Measurements from ENCODE around the gene GRB10. TPM values are rescaled to one million over a fixed set of nuclear protein-coding genes. Genes with fewer than 3 reads are reported as not detected.

GRB10 gene
- total and polyA plus RNA-seq, 4 donors, result 11.6 to 68.6 (median 41.0) TPM

DNA sequence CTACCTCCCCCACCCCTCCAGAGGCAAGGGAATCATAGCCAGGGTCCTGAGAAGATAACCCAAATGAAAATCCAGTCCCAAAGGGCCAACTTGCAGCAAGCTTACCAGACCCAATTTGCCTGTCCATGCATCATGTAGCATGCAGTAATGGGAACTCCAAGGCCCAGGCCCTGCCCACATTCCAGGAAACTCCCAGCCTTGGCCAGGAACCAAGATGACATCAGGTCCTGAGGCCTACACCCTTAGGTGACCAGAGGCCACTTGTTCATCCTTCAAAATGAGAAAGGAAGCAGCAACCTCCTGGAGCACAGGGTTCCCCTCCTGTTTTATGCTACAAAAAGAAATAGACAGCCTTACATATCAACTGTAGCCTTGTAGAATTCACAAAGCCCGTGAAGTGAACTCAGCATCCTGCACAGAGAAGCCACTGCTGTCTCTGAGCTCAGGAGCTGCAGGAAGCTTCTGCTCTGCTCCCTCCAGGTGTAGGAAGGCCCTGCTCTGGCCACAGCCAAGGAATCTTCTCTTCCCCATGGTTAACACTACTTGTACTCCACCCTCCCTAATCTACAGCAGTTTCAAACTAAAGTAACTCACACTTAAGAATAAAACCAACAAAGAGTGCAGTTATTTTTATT lies 30.3 kb upstream of the GRB10 start:
- no peak overlapping the region for H3K9ac ChIP-seq (ENCODE audit: insufficient read depth in 1 of 2, low read length in 2 of 2)

DNA sequence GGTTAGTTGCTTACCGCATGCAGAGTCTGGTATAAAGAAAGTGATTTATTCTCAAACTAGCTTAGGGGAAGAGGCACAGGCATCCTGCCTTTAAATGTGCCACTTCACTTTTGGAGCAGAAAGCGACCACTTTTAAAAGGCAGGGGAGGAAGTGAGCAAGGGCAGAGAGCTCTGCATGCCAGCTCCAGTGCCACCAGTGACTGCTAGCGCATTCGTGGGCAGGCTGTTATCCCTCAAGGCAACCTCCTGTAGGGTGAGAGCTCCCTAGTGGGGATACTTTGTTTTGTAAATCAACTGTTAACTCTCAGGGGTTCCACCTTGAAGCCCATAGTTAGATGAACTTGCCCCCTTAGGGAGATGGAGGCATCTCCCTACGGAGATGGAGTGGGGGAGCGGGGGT lies 29.4 kb upstream of the GRB10 start:
- WGBS, 2 donors, result 52 to 62% methylated on average over 6 of the region's 6 CpGs
- Histone ChIP-seq H3K36me3 (ENCODE audit: control insufficient read depth in 4 of 4, insufficient read depth in 4 of 4, low read length in 4 of 4) (no peaks in the 10 kb centered on the region), H3K9me3 (ENCODE audit: control insufficient read depth in 4 of 4, insufficient read depth in 3 of 4, low read length in 3 of 4) (no peaks in the 10 kb centered on the region), H3K4me3 (no peak overlapping the region), H3K27ac (ENCODE audit: low read depth in 1 of 2, low read length in 1 of 2) (no peak overlapping the region), H3K9ac (ENCODE audit: insufficient read depth in 1 of 2, low read length in 2 of 2) (no peak overlapping the region), H3K27me3 (ENCODE audit: control insufficient read depth in 3 of 3, insufficient read depth in 3 of 3, low read length in 2 of 3) (no peaks in the 10 kb centered on the region), H3K4me1 (ENCODE audit: control insufficient read depth in 5 of 5, insufficient read depth in 5 of 5, low read length in 5 of 5) (peaks cover 0 to 5% (median 3%) of the 10 kb centered on the region in 5 donors)
- no peak for ATAC-seq (ENCODE audit: insufficient read depth, low FRiP score)
- DNase-seq, result no peak
- TF ChIP-seq, protein P1, sequence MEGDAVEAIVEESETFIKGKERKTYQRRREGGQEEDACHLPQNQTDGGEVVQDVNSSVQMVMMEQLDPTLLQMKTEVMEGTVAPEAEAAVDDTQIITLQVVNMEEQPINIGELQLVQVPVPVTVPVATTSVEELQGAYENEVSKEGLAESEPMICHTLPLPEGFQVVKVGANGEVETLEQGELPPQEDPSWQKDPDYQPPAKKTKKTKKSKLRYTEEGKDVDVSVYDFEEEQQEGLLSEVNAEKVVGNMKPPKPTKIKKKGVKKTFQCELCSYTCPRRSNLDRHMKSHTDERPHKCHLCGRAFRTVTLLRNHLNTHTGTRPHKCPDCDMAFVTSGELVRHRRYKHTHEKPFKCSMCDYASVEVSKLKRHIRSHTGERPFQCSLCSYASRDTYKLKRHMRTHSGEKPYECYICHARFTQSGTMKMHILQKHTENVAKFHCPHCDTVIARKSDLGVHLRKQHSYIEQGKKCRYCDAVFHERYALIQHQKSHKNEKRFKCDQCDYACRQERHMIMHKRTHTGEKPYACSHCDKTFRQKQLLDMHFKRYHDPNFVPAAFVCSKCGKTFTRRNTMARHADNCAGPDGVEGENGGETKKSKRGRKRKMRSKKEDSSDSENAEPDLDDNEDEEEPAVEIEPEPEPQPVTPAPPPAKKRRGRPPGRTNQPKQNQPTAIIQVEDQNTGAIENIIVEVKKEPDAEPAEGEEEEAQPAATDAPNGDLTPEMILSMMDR (IDR thresholded peaks at IDR 0.05; ENCODE audit: control extremely low read depth, extremely low read depth), result no peak

More for the DNA sequence above, 30.3 kb upstream of the GRB10 start:
- no peaks in the 10 kb centered on the region for H3K9me3 ChIP-seq (ENCODE audit: control insufficient read depth in 4 of 4, insufficient read depth in 3 of 4, low read length in 3 of 4)
- ATAC-seq (ENCODE audit: insufficient read depth, low FRiP score) (peak; percentile 90), DNase-seq (peak; percentile 63 to 77 (median 68))
- H3K27ac ChIP-seq (ENCODE audit: low read depth in 1 of 2, low read length in 1 of 2), result no peak overlapping the region
- 78 to 84% methylated on average over 1 of the region's 1 CpG for WGBS, 2 donors
- H3K4me3 ChIP-seq, result no peak overlapping the region
- H3K27me3 ChIP-seq (ENCODE audit: control insufficient read depth in 3 of 3, insufficient read depth in 3 of 3, low read length in 2 of 3), result no peaks in the 10 kb centered on the region
- H3K4me1 ChIP-seq (ENCODE audit: control insufficient read depth in 5 of 5, insufficient read depth in 5 of 5, low read length in 5 of 5), result peaks cover 0 to 5% (median 3%) of the 10 kb centered on the region in 5 donors
- TF ChIP-seq, protein P1 (IDR thresholded peaks at IDR 0.05; ENCODE audit: control extremely low read depth, extremely low read depth), result no peak
- H3K36me3 ChIP-seq (ENCODE audit: control insufficient read depth in 4 of 4, insufficient read depth in 4 of 4, low read length in 4 of 4), result no peaks in the 10 kb centered on the region

DNA sequence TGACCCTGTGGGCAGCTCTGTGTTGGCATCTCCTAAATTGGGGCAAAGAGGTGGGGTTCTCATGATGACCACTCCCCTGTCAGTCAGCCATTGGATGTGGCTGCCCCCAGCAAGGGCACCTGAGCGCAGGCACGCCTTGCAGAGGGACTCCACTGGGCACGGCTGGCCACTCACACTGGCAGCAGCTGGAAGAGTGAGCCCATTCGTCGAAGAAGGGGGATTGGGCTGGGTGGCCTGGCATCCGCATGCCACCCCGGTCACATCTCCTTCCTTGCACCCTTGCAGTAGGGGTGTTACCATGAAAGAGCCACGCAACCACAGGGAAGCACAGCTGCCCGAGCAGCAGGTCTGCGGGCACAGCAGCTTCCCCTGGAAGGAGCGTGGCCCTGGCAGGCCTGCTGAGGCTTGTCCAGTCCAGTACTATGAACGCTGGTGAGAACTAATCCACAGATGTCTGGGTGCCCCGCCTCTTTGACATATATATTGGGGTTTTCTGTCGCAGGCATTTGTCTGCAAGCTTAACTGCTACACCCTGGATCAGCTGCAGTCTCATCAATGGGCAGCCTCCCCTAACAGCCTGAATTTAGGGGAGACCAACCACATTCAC lies 25.7 kb upstream of the GRB10 start:
- ATAC-seq (ENCODE audit: insufficient read depth, low FRiP score) (no peak), DNase-seq (no peak)
- H3K4me1 ChIP-seq (ENCODE audit: control insufficient read depth in 5 of 5, insufficient read depth in 5 of 5, low read length in 5 of 5), result peaks cover 0 to 5% (median 3%) of the 10 kb centered on the region in 5 donors
- H3K27ac ChIP-seq (ENCODE audit: low read depth in 1 of 2, low read length in 1 of 2), result no peak overlapping the region
- WGBS, 2 donors, result 82 to 87% methylated on average over 14 of the region's 14 CpGs
- H3K9me3 ChIP-seq (ENCODE audit: control insufficient read depth in 4 of 4, insufficient read depth in 3 of 4, low read length in 3 of 4), result no peaks in the 10 kb centered on the region
- TF ChIP-seq, protein P1 (IDR thresholded peaks at IDR 0.05; ENCODE audit: control extremely low read depth, extremely low read depth), result no peak
- H3K36me3 ChIP-seq (ENCODE audit: control insufficient read depth in 4 of 4, insufficient read depth in 4 of 4, low read length in 4 of 4), result no peaks in the 10 kb centered on the region
- no peaks in the 10 kb centered on the region for H3K27me3 ChIP-seq (ENCODE audit: control insufficient read depth in 3 of 3, insufficient read depth in 3 of 3, low read length in 2 of 3)
- H3K9ac ChIP-seq (ENCODE audit: insufficient read depth in 1 of 2, low read length in 2 of 2), result no peak overlapping the region
- H3K4me3 ChIP-seq, result no peak overlapping the region

All from lung (tissue), 12 donors.